K562 (cell line): ENCODE results near the gene RNASET2. TPM values are rescaled to one million over a fixed set of nuclear protein-coding genes. Genes with fewer than 3 reads are reported as not detected.
A peak's percentile ranks its signal among the peaks of the same experiment; 100 is the strongest.

Experiments
- ARNT ChIP-seq, 2 experiments: fragments of 450-650 bp; IDR thresholded peaks; 2 replicates each; pipeline ENCODE4 v1.6.1; 2016; ENCODE audit warnings: mild to moderate bottlenecking in 1 of 2
- CBX1 ChIP-seq: sonication (generic); IDR thresholded peaks from 2 replicates; pipeline ENCODE4 v1.6.1; 2016; ENCODE audit warnings: antibody characterized with exemption, low read depth, mild to moderate bottlenecking
- FOXK2 ChIP-seq, 2 experiments: fragments of 450-650 bp; IDR thresholded peaks in 1 of 2; conservative IDR thresholded peaks in 1 of 2; 2 replicates each; pipeline ENCODE4 v1.6.1; 2016; ENCODE audit warnings: low read depth in 2 of 2, mild to moderate bottlenecking in 1 of 2
- HCFC1 ChIP-seq: IDR thresholded peaks from 2 replicates; pipeline ENCODE4 v1.6.1; 2012; ENCODE audit warnings: low read depth, low read length, improper control_type of control experiment
- KDM1A ChIP-seq, 2 experiments: fragments of 450-650 bp; IDR thresholded peaks; 2 replicates each; pipeline ENCODE4 v1.6.1; 2016; ENCODE audit warnings: mild to moderate bottlenecking in 2 of 2
- SRF ChIP-seq, 2 experiments: fragments of 250-450, 450-650 bp in 1 of 2; sonication (Bioruptor Pico) in 1 of 2; sonication (generic) in 1 of 2; formaldehyde crosslinking; IDR thresholded peaks; 2 replicates each; pipeline versions ENCODE4 v1.5.0 to v1.5.1; 2020 to 2022; ENCODE audit warnings: mild to moderate bottlenecking in 1 of 2, missing genetic modification reagents in 1 of 2
- ZFP36 ChIP-seq: fragments of 150-350 bp; IDR thresholded peaks from 2 replicates; pipeline ENCODE4 v1.6.1; 2018; ENCODE audit warnings: low read length, low read depth; ENCODE audit not compliant: partially characterized antibody
- polyA plus RNA-seq, 8 experiments: library from polyadenylated mRNA; depleted of rRNA in 4 of 8; stranded (reverse) in 5 of 8; unstranded in 3 of 8; fragments of >200 nt; fragmentation: Nextera tagmentation in 2 of 8; fragmentation: Illumina TruSeq in 1 of 8; extraction: Ambion mirVana in 2 of 8; extraction: Trizol in 1 of 8; gene quantifications; 2 replicates each; pipeline versions ENCODE4 v1.2.1 to v1.2.3, GENCODE V29; 2011 to 2014; ENCODE audit warnings: inconsistent platforms in 1 of 8, missing spikeins in 1 of 8
- total RNA-seq, 7 experiments: library from RNA; depleted of rRNA in 6 of 7; stranded (reverse); fragments of >200 nt in 6 of 7; fragmentation: Illumina TruSeq in 2 of 7; extraction: Trizol in 2 of 7; gene quantifications; 2 replicates each; pipeline versions ENCODE4 v1.2.1 to v1.2.3, GENCODE V29; 2011 to 2021; ENCODE audit warnings: low replicate concordance in 1 of 7
- TF ChIP-seq, protein P1 (sequence below): fragments of 250-450 bp; sonication (Bioruptor Pico); IDR thresholded peaks from 2 replicates; pipeline ENCODE4 v1.5.0; 2022; ENCODE audit warnings: mild to moderate bottlenecking
- TF ChIP-seq, protein P2 (sequence below): sonication (generic); formaldehyde crosslinking; IDR thresholded peaks from 2 replicates; pipeline ENCODE4 v1.8.0; 2022; ENCODE audit warnings: missing genetic modification reagents, mild to moderate bottlenecking, moderate library complexity, borderline replicate concordance
- TF ChIP-seq, protein P3 (sequence below): fragments of 450-650 bp; IDR thresholded peaks from 2 replicates; pipeline ENCODE4 v1.6.1; 2017; ENCODE audit warnings: antibody characterized with exemption, mild to moderate bottlenecking
- TF ChIP-seq, protein P4 (sequence below): fragments of 450-650 bp; conservative IDR thresholded peaks from 2 replicates; pipeline ENCODE4 v1.6.1; 2016; ENCODE audit warnings: missing genetic modification characterization, low read depth, mild to moderate bottlenecking, missing compliant biosample characterization, moderate library complexity
- TF ChIP-seq, protein P5 (sequence below), 2 experiments: fragments of 450-650 bp; IDR thresholded peaks; 2 replicates each; pipeline ENCODE4 v1.6.1; 2018; ENCODE audit warnings: mild to moderate bottlenecking in 2 of 2, low read depth in 1 of 2; ENCODE audit not compliant: partially characterized antibody in 2 of 2

Gene RNASET2
- total and polyA plus RNA-seq, 9 of the 15 experiments (the other 6 are each of a cell fraction or from before 2014, with no cell fraction given) = 7.4 to 141 (median 91.3) TPM

DNA sequence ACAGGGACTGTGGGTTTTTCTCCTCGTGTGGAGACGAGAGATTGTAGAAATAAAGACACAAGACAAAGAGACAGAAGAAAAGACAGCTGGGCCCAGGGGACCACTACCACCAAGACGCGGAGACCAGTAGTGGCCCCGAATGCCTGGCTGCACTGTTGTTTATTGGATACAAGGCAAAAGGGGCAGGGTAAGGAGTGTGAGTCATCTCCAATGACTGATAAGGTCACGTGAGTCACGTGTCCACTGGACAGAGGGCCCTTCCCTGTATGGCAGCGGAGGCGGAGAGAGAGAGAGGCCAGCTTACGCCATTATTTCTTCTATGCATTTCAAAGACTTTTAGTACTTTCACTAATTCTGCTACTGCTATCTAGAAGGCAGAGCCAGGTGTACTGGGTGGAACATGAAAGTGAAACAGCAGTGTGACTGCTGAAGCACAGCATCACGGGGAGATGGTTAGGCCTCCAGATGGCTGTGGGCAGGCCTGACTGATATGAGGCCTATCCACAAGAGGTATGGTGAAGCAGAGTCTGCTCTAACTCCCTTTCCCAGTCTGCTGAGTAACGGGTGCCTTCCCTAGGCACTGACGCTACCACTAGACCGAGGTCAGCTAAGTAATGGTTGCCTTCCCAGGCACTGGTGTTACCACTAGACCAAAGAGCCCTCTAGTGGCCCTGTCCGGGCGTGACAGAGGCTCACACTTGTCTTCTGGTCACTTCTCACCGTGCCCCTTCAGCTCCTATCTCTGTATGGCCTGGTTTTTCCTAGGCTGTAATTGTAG is 5.3 kb downstream of the RNASET2 start (continued):
- peak; percentile 63 to 86 for TF ChIP-seq FOXK2 (conservative IDR thresholded peaks at IDR 0.05 in 1 of 2, IDR thresholded peaks at IDR 0.05 in 1 of 2; ENCODE audit: low read depth in 2 of 2)
- TF ChIP-seq, protein P1, sequence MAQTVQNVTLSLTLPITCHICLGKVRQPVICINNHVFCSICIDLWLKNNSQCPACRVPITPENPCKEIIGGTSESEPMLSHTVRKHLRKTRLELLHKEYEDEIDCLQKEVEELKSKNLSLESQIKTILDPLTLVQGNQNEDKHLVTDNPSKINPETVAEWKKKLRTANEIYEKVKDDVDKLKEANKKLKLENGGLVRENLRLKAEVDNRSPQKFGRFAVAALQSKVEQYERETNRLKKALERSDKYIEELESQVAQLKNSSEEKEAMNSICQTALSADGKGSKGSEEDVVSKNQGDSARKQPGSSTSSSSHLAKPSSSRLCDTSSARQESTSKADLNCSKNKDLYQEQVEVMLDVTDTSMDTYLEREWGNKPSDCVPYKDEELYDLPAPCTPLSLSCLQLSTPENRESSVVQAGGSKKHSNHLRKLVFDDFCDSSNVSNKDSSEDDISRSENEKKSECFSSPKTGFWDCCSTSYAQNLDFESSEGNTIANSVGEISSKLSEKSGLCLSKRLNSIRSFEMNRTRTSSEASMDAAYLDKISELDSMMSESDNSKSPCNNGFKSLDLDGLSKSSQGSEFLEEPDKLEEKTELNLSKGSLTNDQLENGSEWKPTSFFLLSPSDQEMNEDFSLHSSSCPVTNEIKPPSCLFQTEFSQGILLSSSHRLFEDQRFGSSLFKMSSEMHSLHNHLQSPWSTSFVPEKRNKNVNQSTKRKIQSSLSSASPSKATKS (CRISPR knock-in tag) = 0 out of 2 replicates have a peak, but pooled peaks have one; percentile 52
- TF ChIP-seq KDM1A (IDR thresholded peaks at IDR 0.05) = 0 out of 4 replicates have a peak, but pooled peaks of 1 of the 2 experiments have one; percentile 15
- TF ChIP-seq, protein P2, sequence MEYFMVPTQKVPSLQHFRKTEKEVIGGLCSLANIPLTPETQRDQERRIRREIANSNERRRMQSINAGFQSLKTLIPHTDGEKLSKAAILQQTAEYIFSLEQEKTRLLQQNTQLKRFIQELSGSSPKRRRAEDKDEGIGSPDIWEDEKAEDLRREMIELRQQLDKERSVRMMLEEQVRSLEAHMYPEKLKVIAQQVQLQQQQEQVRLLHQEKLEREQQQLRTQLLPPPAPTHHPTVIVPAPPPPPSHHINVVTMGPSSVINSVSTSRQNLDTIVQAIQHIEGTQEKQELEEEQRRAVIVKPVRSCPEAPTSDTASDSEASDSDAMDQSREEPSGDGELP (CRISPR knock-in tag) = peak; percentile 65; the same call in 1 of the 2 replicates
- TF ChIP-seq, protein P3, sequence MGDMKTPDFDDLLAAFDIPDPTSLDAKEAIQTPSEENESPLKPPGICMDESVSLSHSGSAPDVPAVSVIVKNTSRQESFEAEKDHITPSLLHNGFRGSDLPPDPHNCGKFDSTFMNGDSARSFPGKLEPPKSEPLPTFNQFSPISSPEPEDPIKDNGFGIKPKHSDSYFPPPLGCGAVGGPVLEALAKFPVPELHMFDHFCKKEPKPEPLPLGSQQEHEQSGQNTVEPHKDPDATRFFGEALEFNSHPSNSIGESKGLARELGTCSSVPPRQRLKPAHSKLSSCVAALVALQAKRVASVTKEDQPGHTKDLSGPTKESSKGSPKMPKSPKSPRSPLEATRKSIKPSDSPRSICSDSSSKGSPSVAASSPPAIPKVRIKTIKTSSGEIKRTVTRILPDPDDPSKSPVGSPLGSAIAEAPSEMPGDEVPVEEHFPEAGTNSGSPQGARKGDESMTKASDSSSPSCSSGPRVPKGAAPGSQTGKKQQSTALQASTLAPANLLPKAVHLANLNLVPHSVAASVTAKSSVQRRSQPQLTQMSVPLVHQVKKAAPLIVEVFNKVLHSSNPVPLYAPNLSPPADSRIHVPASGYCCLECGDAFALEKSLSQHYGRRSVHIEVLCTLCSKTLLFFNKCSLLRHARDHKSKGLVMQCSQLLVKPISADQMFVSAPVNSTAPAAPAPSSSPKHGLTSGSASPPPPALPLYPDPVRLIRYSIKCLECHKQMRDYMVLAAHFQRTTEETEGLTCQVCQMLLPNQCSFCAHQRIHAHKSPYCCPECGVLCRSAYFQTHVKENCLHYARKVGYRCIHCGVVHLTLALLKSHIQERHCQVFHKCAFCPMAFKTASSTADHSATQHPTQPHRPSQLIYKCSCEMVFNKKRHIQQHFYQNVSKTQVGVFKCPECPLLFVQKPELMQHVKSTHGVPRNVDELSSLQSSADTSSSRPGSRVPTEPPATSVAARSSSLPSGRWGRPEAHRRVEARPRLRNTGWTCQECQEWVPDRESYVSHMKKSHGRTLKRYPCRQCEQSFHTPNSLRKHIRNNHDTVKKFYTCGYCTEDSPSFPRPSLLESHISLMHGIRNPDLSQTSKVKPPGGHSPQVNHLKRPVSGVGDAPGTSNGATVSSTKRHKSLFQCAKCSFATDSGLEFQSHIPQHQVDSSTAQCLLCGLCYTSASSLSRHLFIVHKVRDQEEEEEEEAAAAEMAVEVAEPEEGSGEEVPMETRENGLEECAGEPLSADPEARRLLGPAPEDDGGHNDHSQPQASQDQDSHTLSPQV = peak; percentile 83
- TF ChIP-seq ZFP36 = peak; percentile 2
- peak; percentile 33 to 53; a peak in 2 of 4 replicates for TF ChIP-seq ARNT (IDR thresholded peaks at IDR 0.05)
- peak in 1 of 2 experiments; percentile 67; a peak in 1 of 4 replicates for TF ChIP-seq SRF (CRISPR knock-in tag; IDR thresholded peaks at IDR 0.05)
- TF ChIP-seq, protein P4, sequence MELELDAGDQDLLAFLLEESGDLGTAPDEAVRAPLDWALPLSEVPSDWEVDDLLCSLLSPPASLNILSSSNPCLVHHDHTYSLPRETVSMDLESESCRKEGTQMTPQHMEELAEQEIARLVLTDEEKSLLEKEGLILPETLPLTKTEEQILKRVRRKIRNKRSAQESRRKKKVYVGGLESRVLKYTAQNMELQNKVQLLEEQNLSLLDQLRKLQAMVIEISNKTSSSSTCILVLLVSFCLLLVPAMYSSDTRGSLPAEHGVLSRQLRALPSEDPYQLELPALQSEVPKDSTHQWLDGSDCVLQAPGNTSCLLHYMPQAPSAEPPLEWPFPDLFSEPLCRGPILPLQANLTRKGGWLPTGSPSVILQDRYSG = 0 out of 2 replicates have a peak, but pooled peaks have one; percentile 51
- TF ChIP-seq, protein P5, sequence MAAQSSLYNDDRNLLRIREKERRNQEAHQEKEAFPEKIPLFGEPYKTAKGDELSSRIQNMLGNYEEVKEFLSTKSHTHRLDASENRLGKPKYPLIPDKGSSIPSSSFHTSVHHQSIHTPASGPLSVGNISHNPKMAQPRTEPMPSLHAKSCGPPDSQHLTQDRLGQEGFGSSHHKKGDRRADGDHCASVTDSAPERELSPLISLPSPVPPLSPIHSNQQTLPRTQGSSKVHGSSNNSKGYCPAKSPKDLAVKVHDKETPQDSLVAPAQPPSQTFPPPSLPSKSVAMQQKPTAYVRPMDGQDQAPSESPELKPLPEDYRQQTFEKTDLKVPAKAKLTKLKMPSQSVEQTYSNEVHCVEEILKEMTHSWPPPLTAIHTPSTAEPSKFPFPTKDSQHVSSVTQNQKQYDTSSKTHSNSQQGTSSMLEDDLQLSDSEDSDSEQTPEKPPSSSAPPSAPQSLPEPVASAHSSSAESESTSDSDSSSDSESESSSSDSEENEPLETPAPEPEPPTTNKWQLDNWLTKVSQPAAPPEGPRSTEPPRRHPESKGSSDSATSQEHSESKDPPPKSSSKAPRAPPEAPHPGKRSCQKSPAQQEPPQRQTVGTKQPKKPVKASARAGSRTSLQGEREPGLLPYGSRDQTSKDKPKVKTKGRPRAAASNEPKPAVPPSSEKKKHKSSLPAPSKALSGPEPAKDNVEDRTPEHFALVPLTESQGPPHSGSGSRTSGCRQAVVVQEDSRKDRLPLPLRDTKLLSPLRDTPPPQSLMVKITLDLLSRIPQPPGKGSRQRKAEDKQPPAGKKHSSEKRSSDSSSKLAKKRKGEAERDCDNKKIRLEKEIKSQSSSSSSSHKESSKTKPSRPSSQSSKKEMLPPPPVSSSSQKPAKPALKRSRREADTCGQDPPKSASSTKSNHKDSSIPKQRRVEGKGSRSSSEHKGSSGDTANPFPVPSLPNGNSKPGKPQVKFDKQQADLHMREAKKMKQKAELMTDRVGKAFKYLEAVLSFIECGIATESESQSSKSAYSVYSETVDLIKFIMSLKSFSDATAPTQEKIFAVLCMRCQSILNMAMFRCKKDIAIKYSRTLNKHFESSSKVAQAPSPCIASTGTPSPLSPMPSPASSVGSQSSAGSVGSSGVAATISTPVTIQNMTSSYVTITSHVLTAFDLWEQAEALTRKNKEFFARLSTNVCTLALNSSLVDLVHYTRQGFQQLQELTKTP (IDR thresholded peaks at IDR 0.05; ENCODE audit: low read depth in 1 of 2, partially characterized antibody in 2 of 2) = peak in 1 of 2 experiments; percentile 28
- 0 out of 2 replicates have a peak, but pooled peaks have one; percentile 37 for TF ChIP-seq CBX1
- TF ChIP-seq HCFC1 = 0 out of 2 replicates have a peak, but pooled peaks have one; percentile 14
